Activated naive CD4-positive, alpha-beta T cell treated with Interleukin-2 at 50 U/mL for 16 hours (primary cell): ENCODE results near the gene RPS3A.
A peak's percentile ranks its signal among the peaks of the same experiment; 100 is the strongest.
"Not testable (repeated sequence)": the region's sequence is repeated elsewhere in the genome, so short reads cannot be mapped to it uniquely, and the experiment has no call there.

ENCODE experiments used
- DNase-seq: peaks from one replicate; pipeline ENCODE4 v3.0.0-alpha.2; 2020

RPS3A gene

DNA sequence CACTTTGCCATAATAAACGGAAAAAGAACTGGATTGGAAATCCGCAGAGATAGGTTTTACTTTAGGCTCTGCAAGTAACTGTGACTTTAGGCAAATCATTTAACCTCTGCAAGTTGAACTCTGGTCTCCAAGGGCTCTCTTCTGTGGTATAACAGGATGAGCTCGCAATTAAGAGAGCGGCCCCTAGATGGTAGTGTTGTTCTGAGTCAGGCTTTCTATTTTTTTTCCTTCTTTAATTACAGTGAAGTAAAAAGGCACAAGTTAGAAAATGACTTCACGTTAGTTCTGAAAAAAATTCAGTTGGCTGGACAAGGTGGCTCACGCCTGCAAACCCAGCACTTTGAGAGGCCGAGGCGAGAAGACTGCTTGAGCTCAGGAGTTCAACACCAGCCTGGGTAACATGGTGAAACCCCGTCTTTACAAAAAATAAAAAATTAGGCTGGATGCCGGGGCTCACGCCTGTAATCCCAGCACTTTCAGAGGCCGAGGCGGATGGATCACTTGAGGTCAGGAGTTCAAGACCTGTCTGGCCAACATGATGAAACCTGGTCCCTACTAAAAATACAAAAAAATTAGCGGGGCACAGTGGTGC, 18.0 kb downstream of the RPS3A start:
- peak; percentile 48 for DNase-seq

DNA sequence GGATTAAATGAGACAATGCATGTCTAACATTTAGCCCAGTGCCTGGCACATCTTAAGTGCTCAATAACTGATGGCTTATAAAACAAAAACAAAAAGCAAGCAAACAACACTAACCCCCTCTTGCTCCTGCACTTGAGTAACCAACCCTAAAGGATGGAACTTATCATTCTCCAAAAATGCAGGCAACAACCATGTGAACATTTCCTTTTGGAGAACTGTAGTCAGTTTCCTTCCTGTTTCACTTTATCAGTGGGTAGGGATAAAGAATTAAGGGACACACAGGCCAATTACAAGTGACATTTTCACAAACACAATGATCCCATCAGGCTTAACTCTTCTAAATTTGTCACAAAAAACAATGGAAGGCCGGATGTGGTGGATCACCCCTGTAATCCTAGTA, 30.4 kb downstream of the RPS3A start:
- no peak for DNase-seq

GRCh38 chr4:151133311-151133710, 33.9 kb downstream of the RPS3A start:
- DNase-seq: no peak

- DNase-seq: not testable (repeated sequence)
These were observed 36.6 kb downstream of the RPS3A start for GRCh38 chr4:151136048-151136447.

DNA sequence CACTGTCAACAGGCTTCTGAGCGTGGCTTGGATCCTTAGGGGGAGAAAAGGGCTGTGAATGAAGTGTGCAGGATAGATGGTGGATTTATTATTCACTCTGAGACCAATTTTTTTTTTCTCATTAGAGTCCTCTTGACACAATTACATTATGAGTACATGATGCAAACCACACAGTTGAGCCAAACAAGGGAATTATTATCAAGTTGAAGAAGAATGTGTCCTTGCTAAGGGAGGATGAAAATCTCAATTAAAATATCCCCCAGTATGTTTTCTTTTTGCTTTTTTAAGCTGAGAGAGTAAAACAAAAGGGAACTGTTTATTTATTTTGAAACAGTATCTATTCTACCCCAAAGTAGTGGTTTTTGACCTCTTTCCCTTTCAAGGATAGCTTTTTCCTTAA, 40.4 kb downstream of the RPS3A start:
- no peak for DNase-seq

DNA sequence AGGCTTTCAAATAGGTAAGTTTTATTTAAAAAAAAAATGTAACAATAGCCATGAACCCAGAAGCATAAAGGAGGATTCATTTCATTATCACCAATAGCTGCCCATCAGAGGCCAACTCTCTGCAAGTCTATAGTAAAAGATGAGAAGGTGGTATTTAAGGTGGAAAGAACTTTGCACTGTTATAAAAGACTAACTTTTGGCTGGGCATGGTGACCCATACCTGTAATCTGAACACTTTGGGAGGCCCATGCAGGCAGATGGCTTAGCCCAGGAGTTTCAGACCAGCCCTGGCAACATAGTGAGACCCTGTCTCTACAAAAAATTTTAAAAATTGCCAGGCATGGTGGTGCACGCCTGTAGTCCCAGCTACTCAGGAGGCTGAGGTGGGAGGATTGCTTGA, 43.3 kb downstream of the RPS3A start:
- DNase-seq: no peak

DNA sequence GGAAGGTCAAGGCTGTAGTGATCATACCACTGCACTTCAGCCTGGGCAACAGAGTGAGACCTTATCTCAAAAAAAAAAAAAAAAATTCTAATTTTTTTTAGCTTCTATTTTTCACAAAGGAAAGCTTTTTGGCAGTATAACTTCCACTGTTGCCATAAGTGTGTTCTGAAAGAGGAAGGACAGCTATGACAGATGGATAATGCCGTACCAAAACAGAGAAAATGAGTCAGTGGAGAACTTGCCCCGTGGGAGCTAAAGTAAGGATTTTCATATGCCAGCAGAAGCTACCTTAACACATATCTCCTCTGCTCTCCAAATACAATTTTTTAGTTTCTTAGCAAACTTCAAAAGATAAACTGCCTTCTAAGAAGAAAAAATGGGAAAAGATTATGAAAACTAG, 43.7 kb downstream of the RPS3A start:
- no peak for DNase-seq

- DNase-seq: no peak
These were observed 44.4 kb downstream of the RPS3A start for GRCh38 chr4:151143811-151144210.

- no peak for DNase-seq
These were observed 45.1 kb downstream of the RPS3A start for GRCh38 chr4:151144329-151145072.

- DNase-seq: no peak
These were observed 47.6 kb downstream of the RPS3A start for GRCh38 chr4:151147000-151147399.

GRCh38 chr4:151148261-151148660, 48.8 kb downstream of the RPS3A start:
- DNase-seq: no peak

DNA sequence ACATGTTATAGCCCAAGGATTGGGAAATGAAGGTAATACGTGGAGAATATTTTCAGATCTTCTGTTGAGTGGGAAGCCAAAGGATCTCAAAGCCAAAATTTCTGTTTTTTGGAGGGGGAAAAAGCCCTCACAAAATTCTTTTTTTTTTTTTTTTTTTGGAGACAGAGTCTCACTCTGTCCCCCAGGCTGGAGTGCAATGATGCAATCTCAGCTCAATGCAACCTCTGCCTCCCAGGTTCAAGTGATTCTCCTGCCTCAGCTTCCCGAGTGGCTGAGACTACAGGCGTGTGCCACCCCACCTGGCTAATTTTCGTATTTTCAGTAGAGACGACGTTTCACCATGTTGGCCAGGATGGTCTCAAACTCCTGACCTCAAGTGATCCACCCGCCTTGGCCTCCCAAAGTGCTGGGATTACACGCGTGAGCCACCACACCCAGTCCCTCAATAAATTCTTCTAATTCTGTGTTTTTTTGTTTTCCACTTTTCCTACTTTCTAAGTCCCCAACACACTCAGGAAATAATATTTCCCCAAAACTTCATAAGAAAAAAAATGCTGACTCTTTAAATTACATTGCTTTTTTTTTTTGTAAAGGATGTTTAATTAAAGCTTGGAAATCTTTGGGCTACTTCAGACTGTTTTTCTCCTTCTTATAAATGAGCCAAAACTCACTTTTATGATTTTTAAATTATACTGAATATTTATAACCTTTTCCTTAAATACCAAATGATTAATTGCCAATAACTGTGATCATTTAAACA, 51.6 kb downstream of the RPS3A start:
- no peak for DNase-seq

DNA sequence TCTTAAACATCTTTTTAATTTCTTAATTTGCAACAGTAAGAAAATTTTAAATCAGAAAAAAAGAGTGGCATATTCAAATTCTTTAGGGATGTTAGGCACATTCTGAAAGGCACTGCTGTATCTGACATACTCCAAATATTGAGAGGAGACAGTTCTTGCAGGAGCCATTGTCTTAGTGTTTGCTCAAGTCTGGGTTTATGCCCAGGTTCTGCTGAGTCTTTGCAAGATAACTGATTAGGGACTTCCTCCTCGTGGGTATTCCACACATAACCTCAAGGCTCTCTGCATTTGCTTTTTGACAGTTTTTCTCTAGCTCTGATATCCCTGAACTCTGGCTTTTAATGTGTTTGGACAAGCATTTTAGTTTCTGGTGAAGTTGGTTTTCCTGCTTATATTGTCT, 52.6 kb downstream of the RPS3A start:
- DNase-seq: no peak

GRCh38 chr4:151153585-151153984, 54.2 kb downstream of the RPS3A start:
- no peak for DNase-seq
